NCI-H128 (cell line): ENCODE measurements around the gene MICU1.
"Not testable (repeated sequence)": the region's sequence is repeated elsewhere in the genome, so short reads cannot be mapped to it uniquely, and the experiment has no call there.

Experiments
- DNase-seq: peaks from one replicate; lab custom pipeline; 2025; ENCODE audit not compliant: unreplicated experiment; lab: John Stamatoyannopoulos, UW

The MICU1 gene

DNA sequence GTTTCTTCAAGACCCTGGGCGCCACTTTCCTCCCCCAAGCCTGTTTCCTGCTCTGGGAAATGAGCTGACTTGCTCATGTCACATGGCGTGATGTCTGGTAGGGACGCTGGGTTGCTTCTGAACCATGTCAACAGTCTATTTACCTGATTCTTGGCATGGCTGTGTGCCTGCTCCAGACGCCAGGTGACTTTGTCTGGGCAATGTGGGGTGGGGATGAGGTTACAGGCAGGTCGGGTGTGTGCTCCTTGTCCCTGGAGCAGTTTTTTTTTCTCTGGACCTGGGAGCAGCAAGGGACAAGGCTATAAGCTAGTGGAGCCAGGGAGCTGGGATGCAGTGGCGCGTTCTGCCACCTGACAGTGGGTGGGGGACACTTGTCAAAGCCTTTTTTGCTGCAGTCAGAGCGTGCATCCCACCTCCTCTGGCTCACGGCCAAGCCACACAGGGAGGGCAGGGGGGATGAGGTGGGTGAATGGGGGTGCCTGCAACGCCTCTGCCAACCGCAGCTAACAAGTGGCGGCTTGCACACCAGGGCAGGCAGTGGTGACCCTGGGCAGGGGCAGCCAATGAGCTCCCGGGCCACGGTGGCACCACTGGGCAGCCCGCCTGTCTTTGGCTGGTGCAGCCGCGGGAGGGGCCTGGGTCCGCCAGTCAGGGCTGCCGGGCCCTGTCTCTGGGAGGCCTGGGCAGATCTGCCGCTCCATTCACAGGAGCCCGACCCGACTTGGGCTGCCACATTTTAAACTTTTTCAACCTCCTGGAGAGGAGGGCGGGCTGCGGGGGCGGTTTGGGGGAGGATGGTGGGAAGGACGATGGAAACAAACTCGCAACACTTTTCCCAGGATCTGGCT is 294.1 kb downstream of the MICU1 start:
- DNase-seq = peak; percentile 92

DNA sequence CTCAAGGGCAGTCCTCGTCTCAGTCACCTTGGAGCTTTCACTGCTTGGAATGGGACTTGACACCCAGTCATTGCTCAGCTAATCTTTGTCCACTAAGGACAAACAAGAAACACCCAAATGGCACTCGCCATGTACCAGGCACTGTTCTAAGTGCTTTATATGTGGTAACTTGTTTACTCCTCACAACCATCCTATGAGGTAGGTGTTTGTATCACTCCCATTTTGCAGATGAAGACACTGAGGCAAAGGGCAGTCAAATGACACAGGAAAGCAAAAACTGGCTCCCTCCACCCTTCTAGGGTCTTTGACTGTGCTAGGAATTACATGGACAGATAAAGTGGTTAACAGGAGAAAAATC is 295.8 kb downstream of the MICU1 start:
- DNase-seq = no peak

DNA sequence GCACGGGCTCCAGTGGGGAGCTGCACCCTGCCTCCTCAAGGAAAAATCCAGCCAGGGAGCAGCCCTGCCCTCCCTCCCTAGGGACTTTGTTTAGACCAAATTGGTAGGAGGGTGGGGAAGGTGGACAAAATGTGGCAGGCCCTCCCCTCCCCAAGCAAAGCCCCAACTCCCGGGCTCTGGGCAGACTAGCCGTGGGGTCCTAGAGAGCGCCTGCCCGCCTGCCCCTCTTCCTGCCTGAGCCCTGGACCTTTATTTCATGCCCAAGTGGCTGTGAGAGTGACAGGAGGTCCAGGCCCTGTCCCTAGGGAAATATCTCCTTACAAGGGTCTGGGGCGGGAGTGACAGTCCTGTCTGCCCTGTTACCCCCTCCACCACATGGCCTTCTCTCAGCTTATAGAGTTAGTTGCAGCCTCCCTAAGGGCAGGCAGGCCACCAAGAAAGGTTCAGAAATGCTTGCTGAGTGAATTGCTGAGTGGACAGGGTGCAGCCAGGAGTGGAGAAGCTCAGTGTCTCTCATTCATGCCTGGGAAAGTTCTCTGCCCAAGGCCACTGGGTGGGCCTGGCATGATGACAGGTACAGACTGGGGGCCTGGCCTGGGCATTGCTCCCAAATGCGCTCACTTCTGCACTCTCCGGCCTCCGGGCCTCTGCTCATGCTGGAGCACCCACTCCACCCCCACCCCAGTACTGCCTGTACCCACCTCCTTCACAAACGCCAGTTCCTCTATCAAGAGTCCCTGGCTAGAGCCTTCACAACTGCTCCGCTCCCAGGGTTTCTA is 296.4 kb downstream of the MICU1 start:
- no peak for DNase-seq

DNA sequence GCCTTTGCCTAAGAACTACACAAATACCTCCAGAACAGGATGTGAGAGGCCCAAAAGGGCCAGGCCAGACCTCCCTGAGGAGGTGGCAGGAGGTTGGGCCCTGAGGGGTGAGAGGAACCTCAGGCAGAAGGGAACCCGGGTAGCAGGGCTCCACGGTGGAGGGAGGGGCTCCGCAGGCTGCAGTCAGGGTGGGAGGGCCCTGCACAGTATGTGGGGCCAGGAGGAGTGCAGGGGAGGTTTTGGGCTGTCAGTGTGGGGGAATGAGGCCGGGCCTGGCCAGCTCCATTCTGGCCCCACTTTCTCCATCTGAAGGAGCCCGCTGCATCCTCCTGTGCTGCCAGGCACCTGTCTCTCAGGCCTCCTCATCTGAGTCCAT is 297.1 kb downstream of the MICU1 start:
- no peak for DNase-seq

DNA sequence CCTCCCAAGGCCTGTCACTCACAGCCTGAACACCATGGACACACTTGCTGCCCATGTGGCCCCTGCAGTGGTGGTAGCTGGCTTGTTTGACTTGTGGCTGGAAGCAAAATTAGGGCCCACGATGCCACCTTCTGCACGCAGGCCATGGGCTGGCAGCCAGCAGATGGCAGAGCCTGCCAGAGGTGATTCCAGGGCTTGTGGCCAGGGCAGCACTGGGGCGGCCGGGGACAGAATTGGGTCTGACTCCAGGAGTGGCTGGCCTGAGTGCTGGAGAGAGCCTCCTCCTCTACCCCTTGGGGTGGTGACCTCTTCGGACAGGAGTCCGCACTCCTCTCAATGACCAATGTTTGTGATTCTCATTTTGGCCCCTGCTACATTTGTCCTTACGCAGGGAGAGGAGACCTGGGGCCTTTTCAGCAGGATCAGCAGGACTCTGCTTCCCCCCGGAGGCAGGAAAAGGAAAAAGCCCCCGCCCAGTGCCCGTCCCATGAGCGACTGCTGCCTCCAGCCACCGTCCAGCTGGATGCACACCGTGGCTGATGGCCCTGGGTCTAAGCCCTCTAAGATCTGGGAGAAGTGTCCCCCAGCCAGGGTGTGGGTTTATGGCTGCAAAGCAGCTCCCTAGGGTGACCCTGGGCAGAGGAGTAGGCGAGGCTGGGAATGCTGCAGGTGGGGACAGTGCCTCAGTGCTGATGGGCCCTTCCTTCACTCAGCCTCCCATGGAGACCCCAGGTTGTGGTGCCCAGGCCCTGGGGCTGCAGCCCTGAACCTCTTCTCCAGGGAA is 297.6 kb downstream of the MICU1 start:
- DNase-seq = no peak

DNA sequence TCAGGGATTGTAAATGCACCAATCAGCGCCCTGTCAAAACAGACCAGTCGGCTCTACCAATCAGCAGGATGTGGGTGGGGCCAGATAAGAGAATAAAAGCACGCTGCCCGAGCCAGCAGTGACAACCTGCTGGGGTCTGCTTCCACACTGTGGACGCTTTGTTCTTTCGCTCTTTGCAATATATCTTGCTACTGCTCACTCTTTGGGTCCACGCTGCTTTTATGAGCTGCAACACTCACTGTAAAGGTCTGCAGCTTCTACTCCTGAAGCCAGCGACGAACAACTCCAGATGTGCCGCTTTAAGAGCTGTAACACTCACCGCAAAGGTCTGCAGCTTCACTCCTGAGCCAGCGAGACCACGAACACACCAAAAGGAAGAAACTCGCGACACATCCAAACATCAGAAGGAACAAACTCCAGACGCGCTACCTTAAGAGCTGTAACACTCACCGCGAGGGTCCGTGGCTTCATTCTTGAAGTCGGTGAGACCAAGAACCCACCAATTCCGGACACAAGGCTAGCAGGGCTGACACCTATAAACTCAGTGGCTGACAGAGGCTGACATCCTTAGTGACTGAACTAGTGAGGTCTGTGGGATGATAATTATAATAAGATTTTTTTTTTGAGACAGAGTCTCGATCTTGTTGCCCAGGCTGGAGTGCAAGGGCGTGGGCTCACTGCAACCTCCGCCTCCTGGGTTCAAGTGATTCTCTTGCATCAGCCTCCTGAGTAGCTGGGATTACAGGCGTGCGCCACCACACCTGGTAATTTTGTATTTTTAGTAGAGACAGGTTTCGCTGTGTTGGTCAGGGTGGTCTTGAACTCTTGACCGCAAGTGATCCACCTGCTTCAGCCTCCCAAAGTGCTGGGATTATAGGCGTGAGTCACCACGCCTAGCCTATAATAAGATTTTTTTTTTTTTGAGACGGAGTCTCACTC is 298.9 kb downstream of the MICU1 start:
- DNase-seq = not testable (repeated sequence)

DNA sequence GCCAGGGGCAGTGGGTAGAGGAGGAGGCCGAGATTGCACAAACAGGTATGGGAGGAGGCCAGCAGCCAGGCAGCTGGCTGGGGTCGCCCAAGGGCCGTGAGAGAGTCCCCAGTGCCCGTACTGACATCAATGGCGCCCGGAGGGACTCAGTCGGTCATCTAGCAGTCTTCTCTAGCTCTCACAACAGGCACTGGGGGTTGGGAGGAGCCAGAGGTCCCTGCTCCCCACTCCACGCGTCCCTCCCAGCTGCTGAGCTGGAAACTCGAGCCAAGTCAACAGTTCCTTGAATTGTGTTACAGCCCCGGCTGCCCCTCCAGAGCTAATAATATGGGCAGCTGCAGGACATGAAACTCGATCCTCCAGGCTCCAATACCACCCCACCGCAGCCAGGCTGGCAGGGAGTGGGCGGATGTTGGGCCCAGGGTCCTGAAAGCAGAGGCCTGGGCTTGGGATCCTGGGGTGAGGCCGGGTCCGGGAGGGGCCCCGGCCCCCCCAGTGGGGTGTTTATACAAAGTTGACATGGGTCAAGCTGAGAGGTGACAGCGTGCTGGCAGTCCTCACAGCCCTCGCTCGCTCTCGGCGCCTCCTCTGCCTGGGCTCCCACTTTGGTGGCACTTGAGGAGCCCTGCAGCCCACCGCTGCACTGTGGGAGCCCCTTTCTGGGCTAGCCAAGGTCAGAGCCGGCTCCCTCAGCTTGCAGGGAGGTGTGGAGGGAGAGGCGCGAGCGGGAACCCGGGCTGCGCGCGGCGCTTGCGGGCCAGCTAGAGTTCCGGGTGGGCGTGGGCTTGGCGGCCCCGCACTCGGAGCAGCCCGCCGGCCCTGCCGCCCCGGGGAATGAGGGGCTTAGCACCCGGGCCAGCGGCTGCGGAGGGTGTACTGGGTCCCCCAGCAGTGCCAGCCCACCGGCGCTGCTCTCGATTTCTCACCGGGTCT is 300.4 kb downstream of the MICU1 start:
- peak; percentile 54 for DNase-seq

DNA sequence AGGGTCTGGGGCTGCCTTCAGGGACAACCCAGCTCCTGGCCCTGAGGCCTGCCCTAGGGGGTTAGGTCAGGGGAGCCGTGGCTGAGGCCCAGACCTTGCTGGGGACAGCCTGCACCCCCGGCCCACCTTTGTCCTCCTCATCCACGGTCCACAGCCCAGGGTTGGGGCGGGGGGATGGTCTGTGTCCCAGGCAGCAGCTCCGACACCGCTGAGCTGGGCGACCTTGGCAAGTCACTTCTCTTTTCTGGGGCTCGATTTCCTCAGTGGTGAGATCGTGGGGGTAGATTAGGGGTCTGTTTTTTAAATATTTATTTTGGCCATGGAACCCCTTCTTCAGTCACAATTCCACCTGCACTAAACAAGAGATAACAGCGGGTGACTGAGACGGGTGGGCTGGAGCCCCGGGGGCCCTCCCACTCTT is 302.1 kb downstream of the MICU1 start:
- no peak for DNase-seq

DNA sequence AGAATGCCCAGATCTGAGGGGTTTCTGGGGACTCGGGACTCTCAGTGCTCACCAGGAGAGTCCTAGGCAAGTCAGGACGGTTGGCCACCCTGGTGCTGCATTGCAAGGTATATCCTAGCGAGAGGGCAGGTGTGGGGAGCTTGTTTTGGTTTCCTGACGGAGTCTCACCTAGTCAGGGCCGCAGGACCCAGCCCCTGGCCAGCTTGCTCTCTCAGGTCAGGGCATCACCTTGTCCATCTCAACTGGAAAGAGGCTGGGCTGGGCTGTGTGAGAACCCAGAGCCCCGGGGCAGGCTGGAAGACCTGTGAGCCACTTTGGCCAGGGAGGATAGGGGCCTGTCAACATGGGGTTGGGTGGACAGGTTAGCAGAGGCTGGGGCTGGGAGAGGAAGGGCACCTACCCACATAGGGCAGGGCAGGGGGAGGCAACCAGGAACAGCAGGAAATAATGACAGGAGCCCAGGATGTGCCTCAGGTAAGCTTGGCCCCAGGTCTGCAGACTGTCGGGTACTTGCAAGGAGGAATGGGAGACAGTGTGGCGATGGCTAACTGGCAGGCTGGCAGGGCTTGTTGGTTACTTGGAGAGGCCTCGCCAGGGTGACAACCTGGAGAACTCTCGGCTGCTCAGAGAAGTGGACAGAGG is 302.6 kb downstream of the MICU1 start:
- no peak for DNase-seq

DNA sequence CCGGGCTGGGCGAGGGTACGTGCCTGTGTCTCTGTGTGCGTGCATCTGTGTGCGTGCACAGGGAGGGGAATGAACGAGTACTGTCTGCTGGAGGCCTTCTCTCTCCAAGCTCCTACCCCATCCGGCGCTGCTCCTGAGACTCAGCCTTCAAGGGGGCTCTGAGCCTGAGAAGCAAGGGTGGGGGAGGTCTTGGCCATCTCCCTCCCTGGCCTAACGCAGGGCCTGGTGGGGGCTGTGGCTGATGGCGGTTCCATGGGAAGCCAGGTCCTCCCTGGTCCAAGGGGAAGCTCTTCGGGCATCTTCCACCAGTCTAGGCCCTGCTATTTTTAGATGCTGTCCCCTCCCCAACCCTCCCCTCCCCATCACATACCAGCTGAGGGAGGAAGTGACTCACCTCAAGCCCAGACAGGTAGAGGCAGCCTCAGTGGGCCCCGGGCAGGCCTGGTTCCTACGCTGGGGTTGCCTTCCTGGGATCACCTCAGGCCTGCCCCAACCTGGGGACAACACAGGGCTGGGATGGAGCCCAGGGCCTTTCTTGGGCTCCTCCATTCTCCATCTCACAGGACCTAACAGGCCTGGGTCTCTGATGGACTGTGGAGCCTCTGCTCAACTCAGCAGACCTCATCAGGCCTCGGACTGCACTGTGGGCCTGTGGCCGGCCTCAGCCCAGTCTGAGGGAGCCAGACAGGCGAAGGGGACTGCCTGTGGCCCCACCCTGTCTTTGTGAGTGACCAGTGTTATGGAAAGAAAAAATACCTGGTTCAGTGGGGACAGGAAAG is 303.4 kb downstream of the MICU1 start:
- DNase-seq = no peak

DNA sequence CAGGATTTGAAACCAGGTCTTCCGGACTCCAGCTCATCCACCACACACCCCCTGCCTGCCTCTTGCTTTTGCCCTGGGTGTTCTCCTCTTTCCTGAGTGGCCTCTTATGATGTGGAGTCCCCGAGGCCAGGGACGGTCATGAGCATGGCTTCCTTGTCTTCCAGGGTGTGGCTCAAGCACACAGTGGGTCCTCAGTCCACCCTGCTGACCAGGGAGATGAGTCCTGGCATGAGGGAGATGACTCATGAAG is 303.9 kb downstream of the MICU1 start:
- DNase-seq = no peak

DNA sequence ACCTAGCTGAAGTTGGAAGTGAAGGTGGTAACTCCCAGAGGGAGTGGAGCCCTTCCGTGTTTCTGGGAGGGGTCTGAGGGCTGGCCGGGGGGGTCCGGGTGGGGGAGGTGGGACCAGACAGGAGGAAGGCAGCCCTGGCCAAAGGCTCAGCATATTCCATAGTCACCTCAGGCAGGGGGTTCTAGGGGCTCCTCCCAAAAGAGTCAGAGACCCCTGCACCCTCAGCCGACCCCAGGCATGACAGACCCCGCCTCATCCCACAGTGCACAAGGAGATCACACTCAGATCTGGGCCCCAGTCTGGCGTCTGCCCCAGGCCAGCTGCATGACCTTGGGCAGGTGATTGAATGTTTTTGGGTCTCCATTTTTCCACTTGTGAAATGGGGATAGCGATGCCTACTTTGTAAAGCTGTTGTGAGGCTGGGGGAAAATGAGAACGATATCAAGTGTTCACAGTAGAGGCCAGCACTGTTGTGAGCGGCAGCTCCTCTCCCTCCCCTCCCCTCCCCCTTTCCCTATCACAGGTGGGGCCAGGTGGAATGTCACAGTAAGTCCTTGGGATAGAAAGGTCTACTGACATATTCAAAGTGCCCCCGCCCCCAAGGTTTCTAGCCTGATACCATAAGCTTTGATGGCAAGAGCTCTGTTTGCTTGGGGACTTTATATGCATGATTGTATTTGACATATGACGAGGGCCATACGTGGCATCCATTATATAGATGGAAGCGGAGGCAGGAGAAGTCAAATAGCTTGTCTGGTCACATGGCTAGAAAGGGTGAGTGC is 304.4 kb downstream of the MICU1 start:
- DNase-seq = no peak

DNA sequence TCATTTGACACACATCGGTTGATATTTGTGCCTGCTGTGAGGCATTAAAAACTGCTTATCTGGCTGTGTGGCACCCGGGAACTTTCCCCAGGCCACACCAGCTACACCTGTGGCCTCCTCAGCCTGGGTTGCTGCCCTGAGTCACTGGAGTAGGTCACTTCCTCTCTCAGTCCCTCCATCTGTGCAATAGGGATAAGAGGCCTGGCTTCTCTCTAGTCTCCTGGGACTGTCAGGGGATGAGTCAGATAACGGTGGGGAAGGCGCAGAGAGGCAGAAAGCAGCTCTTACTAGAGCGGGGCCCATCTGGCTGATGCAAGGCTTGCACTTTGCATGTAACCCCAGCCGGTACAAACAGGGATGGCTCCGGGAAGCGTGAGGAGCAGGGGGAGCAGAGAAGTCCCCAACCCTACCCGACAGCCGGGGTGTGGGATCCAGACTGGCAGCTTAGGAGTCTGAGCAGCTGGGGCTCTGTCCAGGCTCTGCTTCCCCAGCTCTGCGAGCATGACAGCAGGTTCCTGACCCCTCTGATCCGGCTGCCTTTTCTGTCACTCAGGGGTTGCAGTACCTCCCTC is 305.1 kb downstream of the MICU1 start:
- DNase-seq = peak; percentile 36

DNA sequence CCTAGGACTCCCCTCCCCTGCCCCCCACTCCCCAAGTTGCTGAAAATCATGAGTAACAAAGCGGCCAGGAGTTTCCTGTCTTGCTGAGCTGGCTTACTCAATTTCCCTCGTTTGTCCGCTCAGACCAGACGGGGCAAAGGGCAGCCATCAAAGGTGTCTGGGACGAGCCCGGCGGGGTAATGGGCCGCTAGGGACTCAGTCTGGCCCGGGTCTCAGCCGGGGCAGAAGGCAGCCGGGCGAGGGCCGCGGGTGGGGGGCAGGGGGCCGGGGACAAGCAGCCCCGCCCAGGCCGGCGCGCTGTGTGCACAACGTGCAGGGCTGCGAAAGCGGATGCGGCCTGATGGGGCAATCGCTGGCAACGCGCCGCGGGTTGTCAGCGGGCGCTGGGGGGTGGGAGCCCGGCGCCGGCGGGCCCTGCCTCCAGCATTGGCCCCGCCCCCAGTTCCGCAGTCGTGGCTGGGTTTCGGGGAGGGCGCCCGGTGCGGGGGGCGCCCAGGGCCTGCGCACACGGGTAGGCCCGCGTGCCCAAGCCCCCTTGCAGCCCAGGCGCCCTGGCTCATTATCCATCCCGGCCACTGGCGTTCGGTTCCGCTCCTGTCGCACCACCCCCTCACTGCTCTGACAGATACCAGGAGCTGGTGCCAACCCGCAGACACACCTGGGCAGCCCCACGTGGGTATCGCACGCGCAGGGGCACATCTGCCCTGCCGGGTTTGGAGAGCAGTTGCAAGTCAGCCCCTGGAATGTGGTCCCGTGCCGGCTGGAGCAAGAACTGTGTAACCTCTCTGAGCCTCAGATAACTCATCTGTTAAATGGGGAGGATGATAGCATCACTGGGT is 306.2 kb downstream of the MICU1 start:
- peak; percentile 24 for DNase-seq

DNA sequence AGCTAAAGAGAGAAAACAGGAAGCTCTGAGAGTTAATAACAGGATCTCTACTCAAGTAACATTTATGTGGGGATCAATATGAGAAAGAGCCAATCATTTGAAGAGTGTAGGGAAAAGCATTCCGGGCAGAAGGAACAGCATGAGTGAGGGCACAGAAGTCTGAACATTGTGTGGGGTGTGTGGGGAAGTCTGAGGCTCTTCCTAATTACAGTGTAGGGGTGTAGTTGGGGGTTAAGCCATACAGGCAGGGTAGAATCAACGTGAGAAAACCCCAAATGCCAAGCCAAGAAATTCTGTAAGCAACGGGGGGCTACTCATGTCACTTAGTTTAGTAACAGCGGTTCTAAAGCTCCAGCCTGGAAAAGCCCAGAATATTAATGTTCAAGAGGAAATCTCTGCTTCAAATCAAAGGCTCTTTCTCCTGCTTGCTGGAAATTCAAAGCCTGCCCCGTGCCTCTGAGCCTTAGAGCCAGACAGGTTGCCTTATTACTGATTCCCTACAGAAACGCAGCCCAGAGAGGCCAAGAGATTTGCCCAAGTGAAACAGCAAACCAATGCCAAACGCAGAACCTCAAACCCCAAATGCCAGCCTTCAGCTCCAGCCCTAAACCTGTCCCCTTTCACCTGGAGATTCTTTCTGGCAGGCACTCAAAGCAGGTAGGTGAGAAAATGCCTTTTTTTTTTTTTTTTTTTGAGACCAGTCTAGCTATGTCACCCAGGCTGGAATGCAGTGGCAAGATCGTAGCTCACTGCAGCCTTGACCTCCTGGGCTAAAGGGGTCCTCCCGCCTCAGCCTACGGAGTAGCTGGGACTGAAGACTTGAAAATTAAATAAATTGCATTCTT is 307.2 kb downstream of the MICU1 start:
- no peak for DNase-seq
